Renal pelvis (tissue), 4 donors: ENCODE measurements around the gene ALG9. TPM values are rescaled to one million over a fixed set of nuclear protein-coding genes. Genes with fewer than 3 reads are reported as not detected.

ENCODE experiments used
- DNase-seq: peaks from one replicate; pipeline ENCODE4 v3.0.0-alpha.2; 2013
- polyA plus RNA-seq, 3 donors: library from polyadenylated mRNA; unstranded; fragments of 120-200 nt; gene quantifications; one replicate each; pipeline ENCODE4 v1.2.1, GENCODE V29; 2013; ENCODE audit not compliant: insufficient read length in 3 of 3

ALG9 gene
- polyA plus RNA-seq, 3 donors = 41.8 to 50.8 (median 46.3) TPM

DNA sequence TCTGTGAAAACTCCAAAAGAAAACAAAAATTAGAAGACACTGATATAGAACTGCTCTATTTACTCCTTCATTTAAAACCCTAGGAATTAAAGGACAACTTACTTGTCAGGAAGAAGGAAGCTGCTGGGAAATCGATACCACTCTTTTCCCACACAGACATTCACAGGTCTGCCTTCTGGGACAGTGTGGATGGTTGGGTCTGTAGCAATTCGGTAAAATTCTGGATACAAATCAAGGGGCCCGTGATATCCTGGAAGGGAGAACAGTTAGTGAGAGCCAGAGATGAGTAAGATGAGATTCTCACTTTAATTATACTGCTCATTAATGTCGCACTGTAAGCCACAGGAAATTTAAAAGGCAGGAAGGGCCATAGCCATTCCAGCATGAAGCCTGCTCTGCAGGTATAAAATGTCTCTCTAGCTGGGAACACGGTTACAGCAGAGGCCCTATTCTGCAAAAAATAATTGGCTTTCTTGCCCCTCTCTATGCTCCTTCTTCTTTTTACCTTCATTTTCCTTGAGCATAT, 34.0 kb downstream of the ALG9 start:
- no peak for DNase-seq

DNA sequence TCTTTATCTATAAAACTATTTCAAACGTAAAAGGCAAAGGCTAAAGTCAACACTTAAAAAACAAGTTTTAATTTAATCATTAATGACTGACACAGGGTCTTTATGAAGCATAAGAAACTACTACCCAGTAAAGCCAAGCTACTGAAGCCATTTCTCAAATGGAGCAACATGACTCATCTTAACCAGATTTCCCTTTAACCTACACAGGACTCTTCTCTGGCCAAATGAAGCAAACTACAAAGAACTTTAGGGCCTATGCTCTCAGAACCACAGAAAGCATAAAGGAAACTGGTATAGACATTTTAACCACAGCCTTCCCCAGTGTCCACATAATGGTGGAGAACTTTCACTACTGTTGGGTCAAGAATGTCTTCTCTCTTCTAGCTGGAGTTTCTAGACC, 34.7 kb downstream of the ALG9 start:
- no peak for DNase-seq

DNA sequence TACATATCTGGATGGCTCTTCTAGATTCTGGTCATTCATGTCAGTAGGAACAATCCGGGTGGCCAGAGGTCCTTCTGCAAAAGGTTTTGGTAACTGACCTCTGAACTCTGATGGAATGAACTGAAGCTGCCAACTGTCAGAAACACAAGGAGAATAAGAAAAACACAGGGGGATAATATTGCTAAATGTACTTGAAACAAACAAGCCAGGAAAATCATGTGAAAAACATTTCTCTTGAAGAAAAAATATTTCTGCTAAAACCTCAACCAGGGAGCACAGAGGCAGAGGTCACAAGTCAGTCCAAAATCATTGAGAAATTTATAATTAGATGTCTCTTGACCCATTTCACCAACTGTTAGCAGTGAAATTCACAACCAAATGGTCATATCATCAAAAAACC, 35.2 kb downstream of the ALG9 start:
- no peak for DNase-seq

DNA sequence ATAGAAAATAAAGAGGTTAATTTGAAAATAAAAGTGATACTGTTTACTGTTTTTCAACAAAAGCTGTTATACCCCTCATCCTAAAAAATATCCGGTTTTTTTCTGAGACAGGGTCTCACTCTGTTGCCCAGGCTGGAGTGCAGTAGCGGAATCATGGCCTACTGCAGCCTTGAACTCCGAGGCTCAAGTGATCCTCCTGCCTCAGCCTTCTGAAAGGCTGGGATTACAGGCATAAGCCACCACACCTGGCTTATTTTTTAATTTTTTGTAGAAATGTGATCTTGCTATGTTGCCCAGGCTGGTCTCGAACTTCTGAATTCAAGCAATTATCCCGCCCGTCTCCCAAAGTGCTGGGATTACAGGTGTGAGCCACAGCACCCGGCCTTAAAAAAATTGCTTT, 35.7 kb downstream of the ALG9 start:
- DNase-seq = no peak

DNA sequence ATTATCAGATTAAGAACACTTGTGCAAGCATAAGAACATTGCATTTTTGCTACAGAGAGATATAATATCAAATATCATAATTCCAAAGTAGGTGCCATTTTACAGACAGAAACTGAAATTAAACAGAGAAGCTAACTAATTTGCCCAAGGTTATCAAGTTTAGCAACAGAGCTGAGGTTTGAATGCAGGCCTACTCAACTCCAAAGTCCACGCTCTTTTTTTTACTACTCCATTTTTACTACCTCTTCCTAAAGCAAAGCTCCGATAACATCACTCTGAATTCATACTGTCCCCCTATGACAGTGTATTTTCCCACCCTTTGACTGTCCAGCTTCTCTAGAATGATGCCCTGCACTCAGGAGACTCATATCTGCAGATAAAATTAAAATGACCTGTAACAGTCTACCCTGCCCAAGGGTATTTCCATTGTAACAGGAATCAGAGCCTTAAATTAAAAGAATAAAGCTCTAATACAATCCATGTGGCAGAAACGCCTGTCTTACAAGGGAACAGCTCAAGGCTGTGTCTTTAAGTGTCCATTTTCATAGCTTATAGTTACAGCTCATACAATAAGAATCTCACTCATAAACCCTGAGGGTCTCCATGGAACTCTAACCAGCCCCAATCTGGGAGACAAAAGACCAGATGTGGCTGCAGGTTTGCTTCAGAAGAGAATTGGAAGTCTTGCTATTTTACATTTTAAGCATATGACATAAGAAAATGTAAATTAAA, 36.8 kb downstream of the ALG9 start:
- no peak for DNase-seq

DNA sequence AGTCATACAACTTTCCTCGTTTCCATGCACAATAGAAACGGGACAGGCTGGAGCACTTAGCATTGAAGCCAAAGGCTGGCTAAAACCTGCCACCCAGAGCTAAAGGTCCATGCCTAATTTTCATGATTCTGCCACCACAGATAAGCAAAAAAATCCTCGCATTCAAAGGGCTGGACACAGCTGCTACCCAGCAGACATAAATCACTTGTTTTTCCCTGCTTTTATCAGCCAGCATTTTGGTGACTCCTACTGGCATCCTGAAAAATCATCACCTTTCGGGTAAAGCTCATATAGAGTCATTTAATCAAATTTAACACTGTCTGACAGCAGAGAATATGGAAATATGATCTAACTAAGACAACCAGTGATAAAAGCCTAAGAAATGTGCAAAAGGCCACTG, 37.9 kb downstream of the ALG9 start:
- peak; percentile 21 for DNase-seq

DNA sequence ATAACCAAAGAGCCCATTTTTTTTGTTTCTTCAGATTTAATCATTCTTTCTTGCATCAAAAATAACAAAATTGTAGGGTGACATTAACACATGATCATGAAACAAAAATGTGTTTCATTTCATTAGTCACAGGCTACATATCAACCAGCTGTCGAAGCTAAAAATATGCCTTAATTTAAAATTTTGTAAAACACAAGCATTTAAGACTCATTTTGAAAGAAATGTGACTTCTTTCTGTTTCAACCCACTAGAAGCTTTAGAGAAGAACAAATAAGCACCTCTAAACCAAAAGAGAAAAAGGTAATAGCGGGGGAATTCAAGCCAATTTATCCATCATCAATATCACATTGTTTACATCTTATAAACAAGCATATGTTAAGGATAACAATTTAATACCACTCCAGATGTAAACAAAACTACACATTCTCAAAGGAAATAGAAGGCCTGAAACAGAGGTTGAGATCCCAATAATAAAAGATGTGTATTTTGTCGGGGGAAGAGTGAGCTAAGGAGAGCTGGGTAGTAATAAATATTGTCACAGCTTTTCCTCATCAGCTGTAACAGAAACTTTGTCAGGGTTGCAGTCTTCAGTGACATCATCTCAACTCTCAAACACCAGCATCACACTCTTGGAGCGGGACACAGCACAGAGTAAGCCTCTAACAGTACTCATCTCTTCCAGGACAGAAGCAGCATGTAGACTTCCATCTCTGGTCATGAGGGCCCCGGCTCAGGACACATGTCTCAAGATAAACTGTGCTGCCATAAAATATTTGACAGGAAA, 42.0 kb downstream of the ALG9 start:
- DNase-seq = no peak

DNA sequence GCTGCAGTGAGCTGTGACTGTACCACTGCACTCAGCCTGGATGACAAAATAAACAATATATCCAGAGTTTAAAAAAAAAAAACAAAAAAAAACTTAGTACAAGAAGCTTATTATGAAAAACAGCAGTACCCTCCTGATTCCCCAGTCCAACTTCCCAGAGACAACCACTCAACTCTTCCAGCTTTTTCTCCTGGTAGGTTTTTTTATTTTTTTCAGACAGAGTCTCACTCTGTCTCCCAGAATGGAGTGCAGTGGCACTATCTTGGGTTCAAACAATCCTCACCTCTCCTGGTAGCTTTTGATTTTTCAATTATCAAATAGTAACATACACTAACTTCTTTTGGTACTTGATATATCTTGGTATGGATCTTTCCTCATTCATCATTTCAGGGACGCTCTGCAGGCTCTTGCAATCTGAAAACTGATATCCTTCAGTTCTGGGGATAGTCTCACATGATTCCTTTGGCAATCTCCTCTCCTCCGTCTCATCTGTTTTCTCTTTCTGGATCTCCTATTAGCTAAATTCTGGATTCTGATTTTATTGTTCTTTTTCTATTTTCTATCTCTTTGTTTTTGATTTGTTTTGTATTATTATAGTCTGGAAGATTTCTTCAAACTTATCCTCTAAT, 44.9 kb downstream of the ALG9 start:
- DNase-seq = no peak

DNA sequence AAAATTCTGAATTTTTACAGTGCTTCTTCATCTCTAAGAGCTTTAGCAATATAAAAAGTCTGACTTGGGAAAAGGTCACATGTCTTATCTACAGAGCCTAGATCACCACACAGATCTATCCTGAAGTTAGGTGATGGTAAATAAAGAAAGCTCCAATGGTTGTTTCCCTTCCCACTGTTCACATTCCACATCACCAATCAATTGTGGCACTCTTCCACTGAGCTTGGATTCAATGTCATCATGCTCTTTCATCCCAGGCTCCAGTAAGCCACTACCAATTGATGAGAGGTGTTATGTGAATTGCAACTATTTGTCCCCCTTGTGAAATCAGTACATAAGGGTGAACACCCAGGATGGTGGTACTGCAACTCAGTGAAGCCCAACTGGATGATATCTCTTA, 47.8 kb downstream of the ALG9 start:
- DNase-seq = no peak

DNA sequence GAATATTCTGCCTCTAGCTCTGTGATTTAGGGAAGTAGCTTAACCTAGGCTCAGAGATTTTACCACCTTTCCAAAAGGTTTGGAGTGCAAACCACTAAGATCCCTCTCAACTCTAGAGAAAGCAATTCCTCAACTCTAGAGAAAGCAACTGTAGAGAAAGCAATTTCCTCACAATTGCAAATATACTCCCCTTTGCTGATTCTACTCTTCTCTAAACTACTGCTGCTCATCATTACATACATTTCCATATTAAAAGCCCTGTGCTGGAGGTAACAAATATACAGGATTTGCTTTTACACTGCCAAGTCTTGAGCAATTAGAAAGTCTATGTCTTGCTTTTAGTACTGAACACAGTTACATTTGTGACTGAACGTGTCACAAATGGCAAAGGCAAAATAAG, 48.2 kb downstream of the ALG9 start:
- no peak for DNase-seq

DNA sequence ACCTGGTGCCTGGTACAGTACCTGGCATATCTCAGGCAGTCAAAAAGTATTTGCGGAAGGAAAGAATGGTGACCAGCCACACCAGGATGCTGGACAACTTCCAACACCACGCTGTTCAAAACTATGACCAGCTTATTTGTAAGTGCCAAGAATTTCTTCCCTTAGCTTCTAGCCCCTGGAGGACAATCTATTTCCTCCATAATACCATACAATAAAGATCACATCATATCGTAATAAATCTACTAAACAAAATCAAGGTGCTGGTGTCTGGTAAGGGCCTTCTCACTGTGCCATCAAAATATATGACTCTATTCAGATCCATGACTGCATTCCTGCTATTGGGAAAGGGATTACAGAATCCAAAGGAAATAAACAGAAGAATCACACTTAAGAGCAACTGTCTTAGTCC, 51.5 kb downstream of the ALG9 start:
- no peak for DNase-seq

DNA sequence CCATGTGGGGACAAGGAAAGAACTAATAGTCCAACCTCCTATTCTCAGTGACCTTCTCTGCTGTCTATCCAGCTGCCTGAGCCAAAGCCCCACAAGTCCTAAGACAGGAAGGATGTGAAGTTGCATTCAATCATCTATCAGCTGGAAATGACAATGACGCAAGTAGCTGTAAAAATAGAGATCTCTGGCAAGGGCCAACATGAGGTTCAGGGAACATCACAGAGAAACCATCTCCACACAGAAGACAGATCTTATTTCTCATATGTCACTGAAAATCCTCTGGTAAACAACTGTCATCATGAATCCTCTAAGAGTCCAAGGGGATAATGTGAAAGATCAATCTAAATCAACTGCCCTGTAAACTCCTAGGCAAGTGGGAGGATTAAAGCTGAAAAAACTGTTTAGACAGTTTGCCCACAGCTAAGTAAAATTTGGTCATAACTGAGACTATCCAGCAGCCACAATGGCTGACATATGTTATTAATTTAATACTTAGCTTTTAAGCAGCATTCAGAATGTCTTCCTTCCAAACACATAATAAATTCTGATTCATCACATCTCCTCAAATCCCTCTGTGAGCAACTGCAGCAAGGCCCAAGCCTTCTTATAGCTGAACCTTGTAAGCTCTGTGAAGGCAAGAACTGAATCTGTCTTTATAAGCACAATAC, 52.1 kb downstream of the ALG9 start:
- DNase-seq = peak; percentile 65

DNA sequence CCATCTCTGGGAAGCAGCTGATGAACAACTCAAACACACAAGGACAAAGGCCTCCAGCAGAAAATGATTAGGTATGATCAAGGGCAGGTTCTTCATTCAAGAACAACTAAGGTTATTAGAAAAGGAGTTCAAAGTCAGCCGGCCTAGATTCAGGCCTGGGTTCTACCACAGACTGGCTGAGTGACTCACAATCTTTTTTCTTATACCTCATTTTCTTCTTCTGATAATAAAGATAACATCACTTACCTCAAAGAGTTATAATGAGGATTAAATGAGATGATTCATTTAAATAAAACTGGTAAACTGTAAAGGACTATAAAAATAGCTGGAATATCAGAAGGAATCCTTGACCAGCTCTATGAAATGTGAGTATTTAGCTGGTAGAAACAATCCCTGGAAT, 55.9 kb downstream of the ALG9 start:
- no peak for DNase-seq

DNA sequence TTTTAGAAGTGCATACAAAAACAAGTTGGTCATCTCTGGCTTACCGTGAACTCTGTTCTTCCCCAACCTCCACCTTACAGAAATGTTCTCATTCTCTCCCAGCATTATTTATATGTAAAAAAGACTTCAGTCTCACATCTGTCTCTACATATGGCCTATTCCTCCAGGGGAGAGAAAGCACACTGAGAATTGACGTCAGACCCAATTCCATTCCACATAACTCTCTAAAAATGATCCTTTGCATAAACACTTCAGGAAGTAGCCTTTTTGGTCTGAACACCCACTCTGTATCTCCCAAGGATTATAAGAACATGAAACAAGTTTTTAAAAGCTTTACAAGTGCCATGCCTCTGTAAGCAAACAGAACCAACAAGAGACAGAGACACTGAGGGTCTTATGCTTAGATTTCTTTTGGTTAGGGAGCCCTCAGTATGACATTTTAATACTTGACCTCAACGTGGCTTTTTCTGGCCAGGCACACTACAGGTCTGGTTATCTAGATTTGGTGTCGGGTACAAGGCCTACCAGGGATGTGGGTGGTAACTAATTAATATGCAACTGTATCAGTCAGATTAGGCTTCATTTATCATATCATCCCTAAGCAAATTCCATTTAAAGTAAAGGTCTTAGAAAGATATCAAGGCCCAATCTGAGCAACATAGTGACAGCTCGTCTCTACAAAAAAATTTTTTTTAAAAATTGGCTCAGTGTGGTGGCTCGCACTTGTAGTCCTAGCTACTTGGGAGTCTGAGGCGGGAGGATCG, 56.6 kb downstream of the ALG9 start:
- no peak for DNase-seq

DNA sequence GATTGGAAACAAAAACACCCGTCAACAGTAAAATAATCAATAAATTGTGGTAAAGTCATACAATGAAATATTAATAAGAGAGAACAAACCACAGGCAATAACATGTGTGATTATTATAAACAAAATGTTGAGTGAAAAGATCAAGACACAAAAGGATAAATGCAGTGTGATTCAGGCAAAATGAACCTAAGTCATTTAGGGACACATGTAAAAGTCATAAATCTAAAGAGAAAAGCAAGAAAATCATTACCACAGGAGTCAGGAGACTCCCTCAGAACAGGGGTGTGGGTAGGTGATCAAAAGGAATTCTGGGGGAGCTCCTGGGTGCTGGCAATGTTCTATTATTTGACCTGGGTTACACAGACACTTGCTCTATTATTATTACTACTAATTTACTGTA, 57.3 kb downstream of the ALG9 start:
- no peak for DNase-seq

DNA sequence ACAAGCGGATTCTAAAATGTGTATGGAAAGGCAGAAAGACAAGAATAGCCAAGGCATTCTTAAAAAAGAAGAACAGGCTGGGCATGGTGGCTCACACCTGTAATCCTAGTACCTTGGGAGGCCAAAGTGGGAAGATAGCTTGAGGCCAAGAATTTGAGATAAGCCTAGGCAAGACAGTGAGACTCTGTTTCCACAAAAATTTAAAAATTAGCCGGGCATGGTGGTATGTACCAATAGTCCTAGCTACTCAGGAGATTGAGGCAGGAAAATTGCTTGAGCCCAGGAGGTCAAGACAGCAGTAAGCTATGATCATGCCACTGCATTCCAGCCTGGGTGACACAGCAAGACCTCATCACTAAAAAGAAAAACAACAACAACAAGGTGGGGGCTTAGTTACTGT, 59.2 kb downstream of the ALG9 start:
- DNase-seq = no peak

DNA sequence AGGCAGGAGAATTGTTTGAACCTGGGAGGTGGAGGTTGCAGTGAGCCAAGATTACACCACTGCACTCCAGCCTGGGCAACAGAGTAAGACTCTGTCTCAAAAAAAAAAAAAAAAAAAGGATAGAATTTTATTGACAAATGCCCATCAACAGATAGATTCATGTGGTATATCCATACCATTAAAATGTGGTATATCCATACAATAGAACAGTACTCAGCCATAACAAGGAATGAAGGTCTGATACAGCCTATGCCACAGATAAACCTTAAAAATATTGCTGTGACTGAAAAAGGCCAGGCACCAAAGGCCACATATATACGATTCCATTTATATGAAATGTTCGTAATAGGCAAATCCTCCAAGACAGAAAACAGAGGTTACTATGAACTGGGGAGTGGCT, 59.9 kb downstream of the ALG9 start:
- DNase-seq = no peak

DNA sequence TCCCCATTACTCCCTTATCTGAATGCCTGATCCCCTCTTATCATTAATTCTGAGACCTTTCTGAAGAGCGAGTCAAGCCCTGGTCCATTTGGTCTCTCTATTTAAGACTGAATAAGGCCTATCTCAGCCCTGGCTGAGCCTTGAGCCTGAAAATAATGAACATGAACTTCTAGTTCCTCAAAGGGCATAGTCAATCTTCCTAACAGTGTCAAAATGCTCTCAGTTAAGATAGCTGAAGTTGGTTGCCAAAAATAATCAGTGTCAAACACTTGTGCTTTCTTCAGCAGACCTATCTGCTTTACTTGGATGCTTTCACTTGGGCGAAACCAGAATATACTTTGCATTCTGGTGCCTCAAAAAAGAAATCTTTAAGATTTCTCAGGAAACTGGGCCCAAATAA, 62.5 kb downstream of the ALG9 start:
- DNase-seq = no peak

DNA sequence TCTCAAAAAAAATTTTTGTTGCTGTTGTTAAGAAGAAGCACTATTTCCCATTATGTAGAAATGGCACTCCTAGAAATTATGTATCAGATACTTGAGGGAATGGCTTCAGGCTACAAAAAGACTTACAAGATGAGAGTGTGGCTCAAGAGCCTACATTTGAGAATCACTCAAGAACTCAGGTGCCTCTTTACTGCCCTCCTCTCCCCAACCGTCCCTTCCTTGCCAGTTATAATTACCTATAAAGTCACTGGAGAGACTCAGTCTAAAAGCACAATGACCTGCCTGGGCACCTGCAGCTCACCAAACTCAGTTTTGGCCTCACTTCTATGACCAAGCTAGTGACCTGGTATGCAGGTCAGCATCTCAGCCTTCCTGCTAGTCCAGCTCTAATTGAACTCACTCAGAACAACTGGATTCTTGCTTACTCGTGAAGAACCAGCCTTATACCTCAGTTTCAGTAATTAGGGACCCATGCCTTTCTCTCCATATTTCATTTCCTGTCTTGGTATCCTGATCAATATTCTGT, 63.3 kb downstream of the ALG9 start:
- DNase-seq = no peak

DNA sequence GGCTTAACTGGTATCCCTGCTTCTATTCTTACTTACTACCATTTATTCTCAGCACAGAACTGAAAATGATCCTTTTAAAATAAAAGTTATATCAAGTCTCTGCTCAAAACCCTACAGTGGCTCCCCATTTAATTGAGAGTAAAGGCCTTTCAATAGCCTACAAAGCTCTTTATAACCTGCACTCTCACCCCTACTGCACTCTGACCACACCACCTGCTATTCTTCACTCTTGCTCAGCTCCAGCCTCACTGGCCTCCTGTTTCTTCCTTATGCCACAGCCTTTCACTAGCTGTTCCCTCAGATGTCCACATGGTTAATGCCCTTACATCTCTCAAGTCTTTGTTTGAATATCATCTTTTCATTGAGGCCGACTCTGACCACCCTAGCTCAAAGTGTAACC, 64.3 kb downstream of the ALG9 start:
- DNase-seq = no peak

DNA sequence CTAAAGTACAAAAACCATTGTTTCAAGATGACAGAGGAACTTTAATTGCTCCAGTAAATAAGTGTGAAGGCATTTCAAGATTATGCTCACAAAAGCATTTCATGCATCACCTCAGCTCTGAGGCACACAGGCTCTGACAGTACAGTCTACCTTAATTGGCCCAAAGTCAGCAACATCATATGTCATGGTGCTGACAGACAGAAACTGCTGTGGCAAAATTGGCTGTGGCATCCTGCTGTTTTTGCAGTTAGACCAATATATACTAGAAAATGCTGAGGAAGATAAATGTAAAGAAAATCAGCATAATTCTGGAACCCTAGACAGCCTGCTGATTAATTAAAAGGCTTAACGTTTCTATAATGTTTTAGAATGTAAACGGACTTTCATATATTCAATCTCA, 70.2 kb downstream of the ALG9 start:
- no peak for DNase-seq
